ENCODE results near the gene ADCYAP1R1. TPM values are rescaled to one million over a fixed set of nuclear protein-coding genes. Genes with fewer than 3 reads are reported as not detected.

ADCYAP1R1 gene
- total and polyA plus RNA-seq, 5 experiments from 2014 or later, result not detected

DNA sequence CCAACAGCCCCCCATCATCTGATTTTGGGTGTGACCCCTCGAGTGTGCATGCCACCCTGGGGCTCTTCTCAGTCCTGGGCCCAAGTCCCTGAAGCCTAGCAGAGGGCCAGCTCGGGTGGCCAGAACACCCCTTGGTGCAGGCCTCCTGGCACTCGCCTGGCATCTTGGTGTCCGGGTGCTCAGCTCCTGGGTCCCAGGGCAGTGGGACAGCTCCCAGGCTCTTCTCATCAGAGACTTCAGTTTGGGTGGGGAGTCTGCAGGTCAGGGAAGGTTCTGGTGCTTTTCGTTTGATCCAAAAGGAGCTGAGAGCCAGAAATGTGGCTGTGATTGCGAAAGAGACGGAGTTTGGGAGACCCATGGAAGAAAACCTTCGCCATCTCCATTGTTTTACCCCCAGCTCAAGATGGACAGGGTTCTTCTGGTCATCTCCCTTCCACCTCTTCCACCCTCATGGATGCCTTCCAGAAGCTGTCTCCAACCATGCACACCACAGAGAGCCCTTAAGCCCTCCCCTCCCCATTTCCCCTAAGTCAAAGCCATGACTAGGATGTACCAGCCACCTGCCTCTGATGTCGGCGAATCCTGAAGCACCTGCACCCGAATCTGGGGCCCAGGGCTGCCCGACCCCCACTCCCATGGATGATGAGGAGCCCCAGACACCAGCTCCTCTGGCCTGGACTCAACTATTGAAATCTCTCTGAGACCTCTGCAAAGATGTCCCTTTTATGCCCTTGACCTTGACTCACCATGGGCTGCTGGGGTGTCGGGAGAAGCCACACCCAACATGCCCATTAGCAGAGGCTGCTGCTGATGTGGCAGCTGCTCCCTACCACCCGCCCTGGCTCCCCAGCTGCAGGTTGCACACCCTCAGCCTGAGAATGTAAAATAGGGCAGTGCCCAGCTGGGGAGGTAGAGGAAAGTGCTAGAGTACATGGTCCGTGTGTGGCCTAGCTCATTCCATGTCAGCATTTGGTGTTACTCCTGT, 55.3 kb downstream of the ADCYAP1R1 start:
- ATAC-seq (no peak), DNase-seq (no peak)
- no peaks in the 10 kb centered on the region for H3K4me1 Mint-ChIP-seq
- H3K36me3 Mint-ChIP-seq, result no peaks in the 10 kb centered on the region
- POLR2A ChIA-PET, result no interaction called here
- no peaks in the 10 kb centered on the region for H3K9me3 Mint-ChIP-seq
- no peak overlapping the region for H3K4me3 Mint-ChIP-seq
- H3K27ac Mint-ChIP-seq, result no peak overlapping the region
- H3K27me3 Mint-ChIP-seq, result peaks cover 0 to 11% (median 5%) of the 10 kb centered on the region in 5 donors

DNA sequence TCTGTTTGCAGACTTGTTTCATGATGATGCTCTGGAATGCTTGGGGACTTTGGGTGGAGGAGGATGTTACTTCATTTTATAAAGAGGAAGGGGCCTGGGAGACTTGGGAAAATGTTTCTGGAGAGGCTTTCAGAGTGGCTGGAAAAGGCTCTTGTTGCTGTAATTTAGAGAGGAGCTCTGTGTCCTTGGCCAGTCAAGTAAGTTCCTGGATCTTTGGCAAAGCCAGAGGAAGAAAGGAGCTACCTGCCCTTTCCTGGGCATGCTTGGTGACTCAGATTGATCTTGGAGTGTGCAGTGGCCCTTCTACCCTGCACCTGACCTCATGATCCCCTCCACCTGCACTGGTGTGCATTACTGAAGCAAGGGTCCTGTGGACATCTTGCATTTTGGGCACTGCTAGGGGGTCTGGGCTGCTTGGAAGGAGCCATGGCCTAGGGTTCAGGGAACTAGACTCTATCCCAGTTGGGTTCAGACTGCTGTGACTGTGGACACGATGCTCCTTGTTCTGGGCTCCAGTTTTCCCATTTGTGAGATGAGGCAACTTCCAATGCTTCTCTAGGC, 56.1 kb downstream of the ADCYAP1R1 start:
- Mint-ChIP-seq H3K9me3 (no peaks in the 10 kb centered on the region), H3K4me1 (no peaks in the 10 kb centered on the region), H3K36me3 (no peaks in the 10 kb centered on the region), H3K27me3 (peaks cover 0 to 11% (median 3%) of the 10 kb centered on the region in 5 donors), H3K4me3 (no peak overlapping the region), H3K27ac (peak overlapping the region in 1 of 10 donors; percentile 6)
- DNase-seq (no peak), ATAC-seq (no peak)
- POLR2A ChIA-PET, result no interaction called here

DNA sequence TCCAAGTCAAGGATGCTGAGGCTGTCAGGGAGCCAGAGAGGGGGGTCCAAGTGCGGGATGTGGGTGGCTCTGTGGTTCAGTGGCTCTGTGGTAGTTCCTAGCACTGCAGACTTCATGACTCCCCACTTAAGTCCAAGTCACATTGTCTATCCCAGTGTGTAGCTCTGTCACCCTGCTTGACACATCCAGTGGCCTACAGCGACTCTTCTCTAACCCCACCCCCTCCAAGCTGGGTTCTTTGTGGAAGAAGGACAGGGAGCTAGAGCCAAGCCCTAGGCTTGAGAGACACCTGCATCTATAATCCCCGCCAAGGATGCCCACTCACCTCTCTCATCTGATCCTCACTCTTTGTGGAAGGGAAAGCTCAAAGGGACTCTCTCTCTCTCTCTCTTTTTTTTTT, 57.6 kb downstream of the ADCYAP1R1 start:
- H3K9me3 Mint-ChIP-seq, result no peaks in the 10 kb centered on the region
- no peak for ATAC-seq
- H3K4me1 Mint-ChIP-seq, result no peaks in the 10 kb centered on the region
- H3K27ac Mint-ChIP-seq, result no peak overlapping the region
- peaks cover 1 to 10% (median 3%) of the 10 kb centered on the region in 5 donors for H3K27me3 Mint-ChIP-seq
- H3K36me3 Mint-ChIP-seq, result no peaks in the 10 kb centered on the region
- POLR2A ChIA-PET, result no interaction called here
- no peak overlapping the region for H3K4me3 Mint-ChIP-seq
- no peak for DNase-seq

DNA sequence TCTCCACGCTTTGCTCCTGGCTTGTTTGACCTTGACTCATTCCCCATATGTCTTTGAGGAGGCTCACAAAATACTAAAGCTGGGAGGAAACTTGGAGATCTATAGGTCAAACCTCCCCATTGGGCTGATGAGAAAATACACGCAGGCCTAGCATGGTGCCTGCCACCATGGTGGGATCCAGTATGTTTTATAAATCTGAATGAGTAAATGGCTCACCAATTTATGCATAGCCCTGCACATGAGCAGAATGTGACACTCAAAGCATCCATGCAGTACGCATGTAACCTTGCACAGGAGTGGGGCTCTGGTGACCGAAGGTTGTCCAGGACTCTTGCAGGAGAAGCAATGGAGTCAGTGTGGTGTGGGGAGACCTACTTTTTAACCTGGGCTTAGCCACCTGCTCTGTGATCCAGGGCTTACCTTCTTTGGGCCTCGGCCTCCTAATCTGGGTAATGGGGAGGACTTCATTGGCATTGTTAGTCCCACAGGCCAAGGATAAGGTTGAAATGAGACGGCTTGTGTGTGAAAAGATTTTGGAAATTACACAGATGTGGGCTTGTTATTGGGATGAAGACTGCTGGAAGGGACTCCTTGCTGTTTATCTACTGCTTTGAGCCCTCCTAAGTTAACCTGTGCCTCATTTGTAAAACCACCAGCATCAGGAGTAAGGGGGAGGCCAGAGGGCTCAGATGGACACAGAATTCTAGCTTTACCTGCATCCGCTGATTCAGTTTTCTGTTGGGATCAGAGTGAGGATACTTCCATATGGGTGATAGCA, 58.4 kb downstream of the ADCYAP1R1 start:
- Mint-ChIP-seq H3K4me1 (no peaks in the 10 kb centered on the region), H3K27me3 (peaks cover 1 to 10% (median 3%) of the 10 kb centered on the region in 5 donors), H3K4me3 (no peak overlapping the region), H3K9me3 (no peaks in the 10 kb centered on the region), H3K27ac (no peak overlapping the region), H3K36me3 (no peaks in the 10 kb centered on the region)
- no peak for ATAC-seq
- DNase-seq, result no peak
- POLR2A ChIA-PET, result no interaction called here

DNA sequence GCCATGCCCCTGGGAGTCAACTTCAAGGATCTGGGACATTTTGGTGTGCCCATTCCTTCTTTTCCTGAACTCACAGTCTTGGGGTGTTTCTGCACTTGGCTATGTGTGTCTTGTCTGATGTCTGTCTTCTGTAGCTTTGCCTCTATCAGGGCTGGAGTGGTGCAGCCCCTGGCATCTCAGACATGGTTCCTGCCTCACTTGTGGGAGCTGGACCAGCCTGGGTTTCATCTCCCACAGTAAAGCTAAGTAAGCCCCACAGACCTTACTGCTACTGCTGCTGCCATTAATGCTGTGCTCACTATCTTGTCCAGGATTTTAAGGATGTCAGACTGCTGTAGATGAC, 59.0 kb downstream of the ADCYAP1R1 start:
- Mint-ChIP-seq H3K27me3 (peaks cover 3 to 10% (median 5%) of the 10 kb centered on the region in 5 donors), H3K4me3 (no peak overlapping the region), H3K4me1 (no peaks in the 10 kb centered on the region), H3K36me3 (no peaks in the 10 kb centered on the region), H3K9me3 (no peaks in the 10 kb centered on the region), H3K27ac (no peak overlapping the region)
- no peak for DNase-seq
- ATAC-seq, result no peak
- POLR2A ChIA-PET, result no interaction called here

DNA sequence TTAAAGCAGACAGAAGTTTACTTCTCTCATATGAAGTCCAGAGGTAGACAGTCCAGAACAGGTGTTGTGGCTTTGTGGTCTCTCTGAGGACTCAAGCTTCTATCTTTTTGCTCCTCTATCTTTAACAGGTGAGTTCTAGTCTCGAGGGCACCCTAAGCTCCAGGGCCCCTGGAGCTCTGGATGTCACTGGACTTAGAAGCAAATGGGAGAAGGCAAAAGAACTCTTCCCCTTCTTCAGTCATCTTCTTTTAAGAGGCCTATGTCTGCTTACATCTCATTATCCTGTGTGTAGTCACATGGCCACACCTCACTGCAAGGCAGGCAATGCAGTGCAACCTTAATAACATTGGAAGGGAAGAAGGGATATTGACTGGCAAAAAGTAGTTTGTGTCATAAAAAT, 61.6 kb downstream of the ADCYAP1R1 start:
- DNase-seq, result no peak
- no peaks in the 10 kb centered on the region for H3K9me3 Mint-ChIP-seq
- H3K27me3 Mint-ChIP-seq, result peaks cover 1 to 24% (median 12%) of the 10 kb centered on the region in 5 donors
- POLR2A ChIA-PET, result no interaction called here
- H3K36me3 Mint-ChIP-seq, result no peaks in the 10 kb centered on the region
- H3K4me3 Mint-ChIP-seq, result no peak overlapping the region
- no peak overlapping the region for H3K27ac Mint-ChIP-seq
- H3K4me1 Mint-ChIP-seq, result no peaks in the 10 kb centered on the region
- ATAC-seq, result no peak

DNA sequence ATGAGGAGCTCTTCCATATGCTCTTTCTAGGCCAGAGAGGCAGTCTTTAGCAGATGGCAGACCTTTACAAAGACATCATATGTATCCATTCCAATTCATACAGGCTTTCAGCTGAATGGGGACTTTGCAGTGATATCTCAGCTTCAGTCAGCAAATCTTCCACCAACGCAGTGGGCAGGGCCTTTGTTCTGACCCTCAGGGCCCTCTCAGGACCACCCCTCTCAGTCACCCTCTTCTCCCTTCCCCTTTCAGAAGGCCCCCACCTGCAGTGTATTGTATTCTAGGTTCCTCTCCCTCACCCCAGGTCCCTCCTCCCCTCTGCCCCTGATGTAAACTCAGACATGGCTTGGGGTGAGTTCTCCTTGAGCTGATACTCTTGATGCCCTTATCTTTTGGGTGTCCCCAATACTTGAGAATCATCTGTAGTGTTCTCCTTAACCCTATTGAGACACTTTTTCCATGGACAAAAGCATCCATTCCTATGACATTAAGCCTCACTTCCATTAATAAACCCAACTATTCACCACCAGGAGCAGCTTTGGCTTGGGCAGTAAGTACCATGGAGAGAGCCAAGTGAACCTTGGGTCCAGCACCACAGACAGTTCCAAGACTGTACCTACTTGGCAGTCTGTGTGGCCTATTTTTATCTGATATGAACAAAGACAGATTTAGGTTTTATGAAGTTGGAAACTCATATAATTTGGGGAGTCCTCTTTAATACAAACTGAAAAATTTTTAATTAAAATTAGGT, 62.7 kb downstream of the ADCYAP1R1 start:
- Mint-ChIP-seq H3K4me1 (no peaks in the 10 kb centered on the region), H3K4me3 (no peak overlapping the region), H3K27me3 (peaks cover 2 to 24% (median 12%) of the 10 kb centered on the region in 5 donors), H3K27ac (no peak overlapping the region), H3K36me3 (no peaks in the 10 kb centered on the region), H3K9me3 (no peaks in the 10 kb centered on the region)
- DNase-seq (no peak), ATAC-seq (no peak)
- POLR2A ChIA-PET, result no interaction called here

DNA sequence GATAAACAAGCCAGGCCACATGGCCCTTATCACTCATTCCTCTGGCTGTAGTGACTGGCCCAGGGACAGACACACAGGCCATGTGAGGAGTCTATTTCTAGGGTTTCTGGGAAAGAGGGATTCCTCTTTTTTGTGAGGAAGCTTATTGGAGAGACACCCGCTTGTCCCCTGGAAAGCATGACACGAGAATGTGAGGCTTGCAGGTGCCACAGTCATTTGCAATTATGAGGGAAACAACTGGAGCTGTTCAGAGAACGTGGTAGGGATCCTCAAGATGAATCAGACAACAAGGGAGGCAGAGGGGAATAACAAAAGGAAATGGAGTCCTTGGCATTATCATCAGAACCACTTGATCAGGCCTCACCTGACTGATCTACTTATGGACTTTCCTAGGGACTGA, 64.5 kb downstream of the ADCYAP1R1 start:
- Mint-ChIP-seq H3K27ac (no peak overlapping the region), H3K9me3 (no peaks in the 10 kb centered on the region), H3K4me3 (no peak overlapping the region), H3K27me3 (peaks cover 2 to 28% (median 16%) of the 10 kb centered on the region in 5 donors), H3K4me1 (no peaks in the 10 kb centered on the region), H3K36me3 (no peaks in the 10 kb centered on the region)
- ATAC-seq, result no peak
- POLR2A ChIA-PET, result no interaction called here
- no peak for DNase-seq

DNA sequence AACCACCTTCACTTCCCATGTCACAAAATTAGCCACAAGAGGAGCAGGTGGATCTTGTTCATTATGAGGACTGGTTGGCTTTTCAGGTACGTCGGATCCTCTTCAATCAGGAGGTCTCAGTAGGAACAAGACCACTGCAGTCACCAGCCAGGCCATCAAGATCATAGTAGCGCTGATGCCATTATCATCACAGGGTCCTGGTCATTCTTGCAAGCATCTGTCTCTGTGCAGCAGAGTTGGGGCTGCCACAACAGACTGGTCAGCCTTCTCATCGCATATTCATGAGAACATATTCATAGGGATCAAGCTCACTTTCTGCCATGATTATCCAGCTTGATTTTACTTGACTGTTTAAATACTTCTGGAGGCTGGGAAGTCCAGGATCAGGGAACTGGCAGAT, 67.1 kb downstream of the ADCYAP1R1 start:
- Mint-ChIP-seq H3K36me3 (no peaks in the 10 kb centered on the region), H3K4me3 (no peak overlapping the region), H3K9me3 (no peaks in the 10 kb centered on the region), H3K27ac (no peak overlapping the region), H3K27me3 (peaks cover 9 to 29% (median 14%) of the 10 kb centered on the region in 5 donors), H3K4me1 (no peaks in the 10 kb centered on the region)
- DNase-seq (no peak), ATAC-seq (no peak)
- POLR2A ChIA-PET, result no interaction called here

DNA sequence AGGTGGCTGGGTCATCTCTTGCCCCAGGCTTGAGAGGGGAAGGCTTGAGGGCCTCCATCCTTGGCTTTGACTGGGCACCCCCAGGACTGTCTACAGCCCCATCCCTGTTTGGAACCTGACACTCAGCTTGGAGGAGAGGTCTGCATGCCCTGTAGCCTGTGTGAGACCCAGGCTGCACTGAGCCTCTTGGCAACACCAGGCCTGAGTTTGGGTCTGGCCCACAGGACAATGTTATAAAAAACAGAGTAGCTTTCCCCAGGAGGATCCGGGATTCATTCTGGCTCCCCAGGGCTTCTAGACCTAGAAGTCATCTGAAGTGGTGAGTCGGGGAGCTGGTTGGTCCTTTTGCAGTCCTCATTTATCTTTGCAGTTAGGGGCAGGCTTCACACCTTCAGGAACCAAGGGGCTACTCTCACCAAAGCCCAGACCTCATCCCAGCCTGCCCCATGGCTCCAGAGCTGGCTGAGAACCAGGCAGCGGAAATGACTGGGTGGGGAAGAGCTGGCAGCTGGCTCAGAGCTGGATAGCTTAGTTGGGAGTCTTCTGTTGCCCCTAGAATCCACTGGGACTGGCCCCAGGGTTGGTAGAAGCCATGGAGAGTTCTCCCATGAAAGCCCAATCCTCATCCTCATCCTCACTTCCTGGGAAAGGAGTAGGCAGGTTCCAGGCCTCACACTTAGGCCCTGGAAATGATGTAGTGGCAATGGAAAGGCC, 68.8 kb downstream of the ADCYAP1R1 start:
- no peak for DNase-seq
- H3K27ac Mint-ChIP-seq, result no peak overlapping the region
- POLR2A ChIA-PET, result no interaction called here
- H3K36me3 Mint-ChIP-seq, result no peaks in the 10 kb centered on the region
- H3K9me3 Mint-ChIP-seq, result no peaks in the 10 kb centered on the region
- H3K27me3 Mint-ChIP-seq, result peaks cover 5 to 37% (median 15%) of the 10 kb centered on the region in 5 donors
- H3K4me1 Mint-ChIP-seq, result no peaks in the 10 kb centered on the region
- no peak for ATAC-seq
- no peak overlapping the region for H3K4me3 Mint-ChIP-seq

DNA sequence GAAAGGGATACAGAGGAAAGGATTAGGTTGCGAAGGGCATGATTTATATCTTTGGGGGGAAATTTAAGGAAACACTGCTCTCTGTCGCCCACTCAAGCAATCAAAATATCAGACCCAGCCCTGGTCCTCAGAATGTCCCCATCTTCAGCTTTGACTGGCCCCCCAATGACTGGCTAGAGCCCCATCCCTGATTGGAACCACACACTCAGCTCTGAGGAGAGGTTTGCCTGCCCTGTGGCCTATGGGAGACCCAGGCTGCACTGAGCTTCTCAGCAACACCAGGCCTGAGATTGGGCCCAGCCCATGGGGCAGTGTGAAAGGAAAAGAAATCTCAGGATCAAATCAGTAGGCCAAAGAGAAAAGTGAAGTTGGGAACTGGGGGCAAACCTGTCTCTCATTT, 69.5 kb downstream of the ADCYAP1R1 start:
- DNase-seq, result no peak
- H3K4me1 Mint-ChIP-seq, result no peaks in the 10 kb centered on the region
- no peak overlapping the region for H3K4me3 Mint-ChIP-seq
- H3K27ac Mint-ChIP-seq, result no peak overlapping the region
- no peak for ATAC-seq
- peaks cover 7 to 38% (median 15%) of the 10 kb centered on the region in 5 donors for H3K27me3 Mint-ChIP-seq
- POLR2A ChIA-PET, result no interaction called here
- no peaks in the 10 kb centered on the region for H3K36me3 Mint-ChIP-seq
- no peaks in the 10 kb centered on the region for H3K9me3 Mint-ChIP-seq

DNA sequence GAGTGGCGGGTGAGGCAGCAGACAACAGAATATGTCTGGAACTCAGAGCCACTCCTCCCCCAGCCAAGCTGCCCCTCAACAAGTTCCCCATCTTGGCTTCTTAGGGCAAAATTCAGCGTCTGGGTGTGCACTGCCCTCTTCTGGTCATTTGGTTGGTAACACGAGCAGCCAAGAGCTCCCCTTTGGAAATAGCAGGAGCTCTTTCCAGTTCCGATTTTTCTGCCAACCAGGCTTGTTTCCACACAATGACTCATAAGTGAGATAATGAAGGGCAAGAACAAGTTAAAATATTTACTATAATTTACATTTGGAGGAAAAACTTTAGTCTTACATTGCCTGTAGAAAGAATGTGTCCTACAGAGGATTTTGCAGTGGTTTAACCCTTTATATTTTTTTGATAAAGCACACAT, 70.5 kb downstream of the ADCYAP1R1 start:
- Mint-ChIP-seq H3K27ac (no peak overlapping the region), H3K9me3 (no peaks in the 10 kb centered on the region), H3K4me3 (no peak overlapping the region), H3K36me3 (no peaks in the 10 kb centered on the region), H3K4me1 (no peaks in the 10 kb centered on the region), H3K27me3 (peaks cover 7 to 33% (median 15%) of the 10 kb centered on the region in 5 donors)
- peak in 6 of 10 donors; percentile 10 to 29 (median 20) for DNase-seq
- POLR2A ChIA-PET, result no interaction called here
- no peak for ATAC-seq
